H9 (cell line): Measurements from ENCODE around the gene WARS2. TPM values are rescaled to one million over a fixed set of nuclear protein-coding genes. Genes with fewer than 3 reads are reported as not detected.

Experiments
- DNase-seq: peaks from one replicate; pipeline ENCODE4 v3.0.0-alpha.2; 2017
- H2AFZ ChIP-seq: one replicate; pipeline ENCODE4 v1.6.1; 2013; ENCODE audit warnings: mild to moderate bottlenecking, low read length, control low read depth, moderate library complexity
- H2AK5ac ChIP-seq: 2 replicates; pipeline ENCODE4 v1.6.1; 2013; ENCODE audit warnings: low read length, control low read depth, mixed read lengths; ENCODE audit not compliant: insufficient read length
- H2BK120ac ChIP-seq: one replicate; pipeline ENCODE4 v1.6.1; 2013; ENCODE audit warnings: low read depth, mild to moderate bottlenecking, low read length, control low read depth, inconsistent platforms; ENCODE audit not compliant: poor library complexity, severe bottlenecking
- H2BK12ac ChIP-seq: 2 replicates; pipeline ENCODE4 v1.6.1; 2013; ENCODE audit warnings: low read length, control low read depth, mixed read lengths, low read depth; ENCODE audit not compliant: insufficient read length
- H2BK15ac ChIP-seq: 2 replicates; pipeline ENCODE4 v1.6.1; 2013; ENCODE audit warnings: low read depth, low read length, control low read depth
- H2BK20ac ChIP-seq: one replicate; pipeline ENCODE4 v1.6.1; 2013; ENCODE audit warnings: low read depth, mild to moderate bottlenecking, low read length, control low read depth, inconsistent platforms; ENCODE audit not compliant: poor library complexity, severe bottlenecking
- H2BK5ac ChIP-seq: 2 replicates; pipeline ENCODE4 v1.6.1; 2013; ENCODE audit warnings: low read length, control low read depth, mixed read lengths; ENCODE audit not compliant: insufficient read length
- H3K14ac ChIP-seq: 2 replicates; pipeline ENCODE4 v1.6.1; 2013; ENCODE audit warnings: low read length, control low read depth; ENCODE audit not compliant: insufficient read depth
- H3K18ac ChIP-seq: 2 replicates; pipeline ENCODE4 v1.6.1; 2013; ENCODE audit warnings: low read depth, mild to moderate bottlenecking, mixed read lengths, low read length, control low read depth; ENCODE audit not compliant: insufficient read length
- H3K23ac ChIP-seq: 2 replicates; pipeline ENCODE4 v1.6.1; 2013; ENCODE audit warnings: low read length, control low read depth, mixed read lengths, low read depth; ENCODE audit not compliant: insufficient read length
- H3K23me2 ChIP-seq: 2 replicates; pipeline ENCODE4 v1.6.1; 2013; ENCODE audit warnings: low read depth, mild to moderate bottlenecking, mixed read lengths, low read length, control low read depth; ENCODE audit not compliant: insufficient read length, poor library complexity, severe bottlenecking
- H3K27ac ChIP-seq: 2 replicates; pipeline ENCODE4 v1.5.1; 2013; ENCODE audit warnings: low read length, control low read depth, mixed read lengths, low read depth; ENCODE audit not compliant: insufficient read length
- H3K27me3 ChIP-seq: 2 replicates; pipeline ENCODE4 v1.6.1; 2013; ENCODE audit warnings: low read length, control low read depth, inconsistent platforms; ENCODE audit not compliant: insufficient read depth
- H3K4ac ChIP-seq: 2 replicates; pipeline ENCODE4 v1.6.1; 2013; ENCODE audit warnings: low read depth, mild to moderate bottlenecking, control low read depth, inconsistent platforms, low read length, moderate library complexity
- H3K4me1 ChIP-seq: 2 replicates; pipeline ENCODE4 v1.6.1; 2013; ENCODE audit warnings: low read length, control low read depth, inconsistent platforms; ENCODE audit not compliant: insufficient read depth
- H3K4me2 ChIP-seq: 2 replicates; pipeline ENCODE4 v1.6.1; 2013; ENCODE audit warnings: low read length, control low read depth, mixed read lengths; ENCODE audit not compliant: insufficient read length, insufficient read depth
- H3K56ac ChIP-seq: 2 replicates; pipeline ENCODE4 v1.6.1; 2013; ENCODE audit warnings: low read depth, mild to moderate bottlenecking, mixed read lengths, low read length, control low read depth; ENCODE audit not compliant: insufficient read length
- H3K79me1 ChIP-seq: 2 replicates; pipeline ENCODE4 v1.6.1; 2013; ENCODE audit warnings: low read depth, mild to moderate bottlenecking, moderate library complexity, low read length, control low read depth, inconsistent platforms; ENCODE audit not compliant: insufficient read depth, poor library complexity, severe bottlenecking
- H3K79me2 ChIP-seq: 2 replicates; pipeline ENCODE4 v1.6.1; 2013; ENCODE audit warnings: low read length, control low read depth, inconsistent platforms; ENCODE audit not compliant: insufficient read depth
- H3K9ac ChIP-seq: 2 replicates; pipeline ENCODE4 v1.6.1; 2013; ENCODE audit warnings: low read length, control low read depth, mixed read lengths; ENCODE audit not compliant: insufficient read length; ENCODE audit errors: extremely low read depth
- H3K9me3 ChIP-seq: one replicate; pipeline ENCODE4 v1.6.1; 2013; ENCODE audit warnings: low read depth, low read length, inconsistent platforms; ENCODE audit not compliant: control insufficient read depth
- H3T11ph ChIP-seq: one replicate; pipeline ENCODE4 v1.6.1; 2013; ENCODE audit warnings: mild to moderate bottlenecking, low read length, control low read depth, inconsistent platforms
- H4K20me1 ChIP-seq: one replicate; pipeline ENCODE4 v1.6.1; 2013; ENCODE audit not compliant: control insufficient read depth, insufficient read length, insufficient read depth
- H4K5ac ChIP-seq: 2 replicates; pipeline ENCODE4 v1.6.1; 2013; ENCODE audit warnings: low read depth, mild to moderate bottlenecking, mixed read lengths, low read length, control low read depth; ENCODE audit not compliant: insufficient read length
- H4K8ac ChIP-seq: replicated peaks from 2 replicates; pipeline ENCODE4 v1.6.1; 2013; ENCODE audit warnings: low read length, control low read depth, mixed read lengths, low read depth; ENCODE audit not compliant: insufficient read length
- H4K91ac ChIP-seq: 2 replicates; pipeline ENCODE4 v1.6.1; 2013; ENCODE audit warnings: low read depth, mild to moderate bottlenecking, moderate library complexity, mixed read lengths, low read length, control low read depth; ENCODE audit not compliant: insufficient read length
- H3K27ac Mint-ChIP-seq, 3 experiments: 2 replicates in 2 of 3; 3 replicates in 1 of 3; pipeline ENCODE4 v1.8.0; 2020 to 2021; ENCODE audit warnings: mixed read lengths in 3 of 3, mild to moderate bottlenecking in 1 of 3, moderate library complexity in 1 of 3
- H3K27me3 Mint-ChIP-seq: 2 replicates; pipeline ENCODE4 v1.8.0; 2021; ENCODE audit warnings: low read depth, mild to moderate bottlenecking, moderate library complexity, mixed read lengths
- H3K36me3 Mint-ChIP-seq, 3 experiments: 2 replicates in 2 of 3; 3 replicates in 1 of 3; pipeline ENCODE4 v1.8.0; 2020 to 2021; ENCODE audit warnings: low read depth in 3 of 3, mixed read lengths in 3 of 3; ENCODE audit not compliant: insufficient read depth in 1 of 3
- H3K4me1 Mint-ChIP-seq, 2 experiments: 2 replicates each; pipeline ENCODE4 v1.8.0; 2020; ENCODE audit warnings: mixed read lengths in 2 of 2
- H3K4me3 Mint-ChIP-seq, 2 experiments: 2 replicates in 1 of 2; 3 replicates in 1 of 2; pipeline ENCODE4 v1.8.0; 2020 to 2021; ENCODE audit warnings: mild to moderate bottlenecking in 2 of 2, mixed read lengths in 2 of 2, moderate library complexity in 1 of 2
- H3K9me3 Mint-ChIP-seq, 2 experiments: 2 replicates in 1 of 2; 3 replicates in 1 of 2; pipeline ENCODE4 v1.8.0; 2020; ENCODE audit warnings: mild to moderate bottlenecking in 2 of 2, mixed read lengths in 2 of 2, moderate library complexity in 1 of 2
- WGBS: extraction: QIAGEN DNeasy Blood & Tissue Kit; methylation state at CpG from one replicate; pipeline ENCODE4 v1.1.7; 2013; ENCODE audit warnings: missing lambda C conversion rate, low lambda C conversion rate, mixed read lengths; ENCODE audit not compliant: insufficient read length; ENCODE audit errors: extremely low coverage; 5-methylcytosine and 5-hydroxymethylcytosine counted together
- total RNA-seq: library from RNA; stranded (reverse); gene quantifications from 2 replicates; pipeline ENCODE4 v1.2.1, GENCODE V29; 2021
- TF ChIP-seq, protein P1 (sequence below): fragments of 200-600 bp; sonication (generic); conservative IDR thresholded peaks from 3 replicates; pipeline ENCODE4 v1.8.0; 2021; ENCODE audit warnings: antibody characterized with exemption, mild to moderate bottlenecking

Gene WARS2
- total RNA-seq, 1 experiment from 2014 or later, result 9.7 TPM

DNA sequence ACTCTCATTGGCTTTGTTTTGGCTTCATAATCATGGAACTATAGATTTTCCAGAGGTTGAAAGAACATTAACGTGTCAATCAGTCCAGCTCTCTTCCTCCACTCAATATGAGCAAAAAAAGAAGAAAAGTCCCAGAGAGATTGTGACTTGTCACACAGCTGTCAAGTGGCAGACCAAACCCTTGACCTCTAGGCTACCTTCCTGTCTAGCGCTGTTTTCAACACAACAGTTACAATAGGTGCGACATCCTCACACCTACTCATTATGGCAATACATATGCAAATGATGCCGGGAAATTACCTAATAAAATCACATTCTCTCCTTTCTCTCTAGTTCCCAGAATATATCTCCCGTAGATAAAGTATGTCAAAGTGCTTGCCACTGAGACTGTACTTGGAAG lies 1.1 kb downstream of the WARS2 start:
- TF ChIP-seq, protein P1, sequence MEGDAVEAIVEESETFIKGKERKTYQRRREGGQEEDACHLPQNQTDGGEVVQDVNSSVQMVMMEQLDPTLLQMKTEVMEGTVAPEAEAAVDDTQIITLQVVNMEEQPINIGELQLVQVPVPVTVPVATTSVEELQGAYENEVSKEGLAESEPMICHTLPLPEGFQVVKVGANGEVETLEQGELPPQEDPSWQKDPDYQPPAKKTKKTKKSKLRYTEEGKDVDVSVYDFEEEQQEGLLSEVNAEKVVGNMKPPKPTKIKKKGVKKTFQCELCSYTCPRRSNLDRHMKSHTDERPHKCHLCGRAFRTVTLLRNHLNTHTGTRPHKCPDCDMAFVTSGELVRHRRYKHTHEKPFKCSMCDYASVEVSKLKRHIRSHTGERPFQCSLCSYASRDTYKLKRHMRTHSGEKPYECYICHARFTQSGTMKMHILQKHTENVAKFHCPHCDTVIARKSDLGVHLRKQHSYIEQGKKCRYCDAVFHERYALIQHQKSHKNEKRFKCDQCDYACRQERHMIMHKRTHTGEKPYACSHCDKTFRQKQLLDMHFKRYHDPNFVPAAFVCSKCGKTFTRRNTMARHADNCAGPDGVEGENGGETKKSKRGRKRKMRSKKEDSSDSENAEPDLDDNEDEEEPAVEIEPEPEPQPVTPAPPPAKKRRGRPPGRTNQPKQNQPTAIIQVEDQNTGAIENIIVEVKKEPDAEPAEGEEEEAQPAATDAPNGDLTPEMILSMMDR, result no peak
- peaks cover 7 to 9% of the 10 kb centered on the region in 2 experiments for H3K4me1 Mint-ChIP-seq
- H3K27ac Mint-ChIP-seq, result no peak overlapping the region
- H3K27ac ChIP-seq, result no peak overlapping the region
- H3T11ph ChIP-seq, result no peak overlapping the region
- DNase-seq, result no peak
- H3K36me3 Mint-ChIP-seq, result no peaks in the 10 kb centered on the region; a peak in 1 of 7 replicates
- no CpG with 5 or more reads among the region's 5 CpGs for WGBS
- peaks cover 3% of the 10 kb centered on the region; the same call in 1 of the 2 replicates for H3K4me1 ChIP-seq
- no peaks in the 10 kb centered on the region for H3K27me3 Mint-ChIP-seq
- H2BK20ac ChIP-seq, result no peak overlapping the region
- no peak overlapping the region for H2BK12ac ChIP-seq
- no peak overlapping the region for H2AFZ ChIP-seq
- H4K20me1 ChIP-seq, result no peaks in the 10 kb centered on the region
- H3K4me2 ChIP-seq, result peak overlapping the region; percentile 88
- H3K14ac ChIP-seq, result no peak overlapping the region
- no peak overlapping the region for H2AK5ac ChIP-seq
- H3K27me3 ChIP-seq, result no peaks in the 10 kb centered on the region
- H2BK5ac ChIP-seq, result no peak overlapping the region
- H4K91ac ChIP-seq, result no peak overlapping the region
- no peak overlapping the region for H3K4ac ChIP-seq
- no peak overlapping the region for H2BK15ac ChIP-seq
- no peak overlapping the region for H4K5ac ChIP-seq
- no peak overlapping the region for H3K4me3 Mint-ChIP-seq
- H3K79me2 ChIP-seq, result no peaks in the 10 kb centered on the region
- H3K23ac ChIP-seq, result no peak overlapping the region
- H2BK120ac ChIP-seq, result no peak overlapping the region
- no peaks in the 10 kb centered on the region for H3K79me1 ChIP-seq
- H3K9me3 ChIP-seq, result no peaks in the 10 kb centered on the region
- no peak overlapping the region for H3K18ac ChIP-seq
- no peak overlapping the region for H4K8ac ChIP-seq
- H3K56ac ChIP-seq, result no peak overlapping the region
- H3K23me2 ChIP-seq, result peaks cover 4% of the 10 kb centered on the region
- no peak overlapping the region for H3K9ac ChIP-seq
- H3K9me3 Mint-ChIP-seq, result no peaks in the 10 kb centered on the region
